Transverse colon (tissue), 4 donors: ENCODE measurements around the gene DUSP14. TPM values are rescaled to one million over a fixed set of nuclear protein-coding genes. Genes with fewer than 3 reads are reported as not detected.

ENCODE experiments used
- DNase-seq: peaks from one replicate; pipeline ENCODE4 v3.0.0-alpha.2; 2019
- H3K27ac ChIP-seq, 4 donors: fragments of 200-600 bp; sonication (generic); 2 replicates each; pipeline ENCODE4 v1.5.1; 2016 to 2018; ENCODE audit warnings: inconsistent platforms in 4 of 4
- H3K27me3 ChIP-seq: fragments of 200-600 bp; sonication (generic); 2 replicates; pipeline ENCODE4 v1.5.1; 2017; ENCODE audit warnings: inconsistent platforms
- H3K36me3 ChIP-seq, 4 donors: fragments of 200-600 bp; sonication (generic); 2 replicates each; pipeline ENCODE4 v1.5.1; 2017 to 2019; ENCODE audit warnings: inconsistent platforms in 4 of 4
- H3K4me1 ChIP-seq, 4 donors: fragments of 200-600 bp; sonication (generic); 2 replicates each; pipeline ENCODE4 v1.5.1; 2017 to 2020; ENCODE audit warnings: inconsistent platforms in 4 of 4
- H3K4me3 ChIP-seq, 4 donors: fragments of 200-600 bp; sonication (generic); 1 replicate in 1 of 4; 2 replicates in 3 of 4; pipeline versions ENCODE4 v1.5.1 to v1.6.1; 2017 to 2019; ENCODE audit warnings: inconsistent platforms in 4 of 4
- H3K9me3 ChIP-seq, 2 donors: fragments of 200-600 bp; sonication (generic); 2 replicates each; pipeline ENCODE4 v1.5.1; 2017 to 2019; ENCODE audit warnings: inconsistent platforms in 2 of 2
- CTCF ChIP-seq, 5 experiments: fragments of 200-600 bp in 3 of 5; fragments of 450-650 bp in 2 of 5; sonication (generic) in 3 of 5; IDR thresholded peaks; 1 replicate in 2 of 5; 2 replicates in 3 of 5; pipeline ENCODE4 v1.5.1; 2016 to 2017; ENCODE audit warnings: antibody characterized with exemption in 5 of 5, inconsistent platforms in 3 of 5, mild to moderate bottlenecking in 2 of 5, moderate library complexity in 1 of 5
- EP300 ChIP-seq: sonication (generic); formaldehyde crosslinking; IDR thresholded peaks from one replicate; pipeline ENCODE4 v1.6.1; 2017; ENCODE audit warnings: antibody characterized with exemption, low read depth
- POLR2A ChIP-seq: fragments of 450-650 bp; IDR thresholded peaks from one replicate; pipeline ENCODE4 v1.6.1; 2016; ENCODE audit warnings: antibody characterized with exemption, mild to moderate bottlenecking, moderate library complexity
- POLR2AphosphoS5 ChIP-seq, 3 donors: sonication (generic); formaldehyde crosslinking; IDR thresholded peaks; one replicate each; pipeline ENCODE4 v1.6.1; 2016; ENCODE audit warnings: antibody characterized with exemption in 3 of 3
- WGBS, 2 donors: methylation state at CpG; one replicate each; pipeline ENCODE4 v1.1.5; 2018; ENCODE audit warnings: low coverage in 1 of 2; 5-methylcytosine and 5-hydroxymethylcytosine counted together
- in situ Hi-C, 4 donors: fragments of 200-750 bp; cut with MboI; loops; one replicate each; pipeline versions ENCODE4 v1.15.0 to v1.15.1; 2017; ENCODE audit warnings: low sequenced_read_pairs in 3 of 4, low pct_ligation_motif_present in 1 of 4, low pct_unique_long_range_greater_than_20kb in 1 of 4
- intact Hi-C: fragments of 100-400 bp; cut with DNase I; formaldehyde crosslinking; loops from one replicate; pipeline ENCODE4 v1.15.1; 2023; ENCODE audit warnings: low total_unique reads
- total RNA-seq, 4 donors: library from RNA; depleted of rRNA; stranded (reverse); fragments of >200 nt; gene quantifications; one replicate each; pipeline ENCODE4 v1.1.0, GENCODE V29; 2016

The DUSP14 gene
- total RNA-seq, 4 donors from 2014 or later: 1.6 to 3.8 (median 2.8) TPM

DNA sequence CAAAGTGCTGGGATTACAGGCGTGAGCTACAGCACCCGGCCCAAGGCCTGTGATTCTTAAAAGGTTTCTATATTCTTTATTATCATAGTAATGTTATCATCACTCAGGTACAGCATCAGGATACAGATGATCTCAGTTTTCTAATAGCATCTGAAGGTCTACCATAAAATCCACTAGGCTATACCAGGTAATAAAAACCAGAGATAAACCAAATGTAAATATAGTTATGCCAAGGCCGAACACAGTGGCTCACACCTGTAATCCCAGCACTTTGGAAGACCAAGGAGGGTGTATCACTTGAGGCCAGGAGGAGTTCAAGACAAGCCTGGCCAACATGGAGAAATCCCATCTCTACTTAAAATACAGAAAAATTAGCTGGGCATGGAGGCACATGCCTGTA lies 65.7 kb downstream of the DUSP14 start:
- in situ Hi-C loops: no loop called here
- H3K9me3 ChIP-seq: no peaks in the 10 kb centered on the region
- H3K27me3 ChIP-seq: no peaks in the 10 kb centered on the region
- no peaks in the 10 kb centered on the region for H3K4me1 ChIP-seq
- H3K27ac ChIP-seq: no peak overlapping the region
- no peak overlapping the region for H3K4me3 ChIP-seq
- 56 to 74% methylated on average over 3 of the region's 3 CpGs for WGBS, 2 donors
- H3K36me3 ChIP-seq: peaks cover 0 to 35% (median 11%) of the 10 kb centered on the region in 4 donors
- TF ChIP-seq EP300: no peak
- TF ChIP-seq CTCF (IDR thresholded peaks at IDR 0.05): no peak
- no peak for TF ChIP-seq POLR2A
- TF ChIP-seq POLR2AphosphoS5 (IDR thresholded peaks at IDR 0.05): no peak
- intact Hi-C loops: no loop called here
- no peak for DNase-seq

- Histone ChIP-seq H3K36me3 (peaks cover 0 to 53% (median 19%) of the 10 kb centered on the region in 4 donors), H3K9me3 (no peaks in the 10 kb centered on the region), H3K4me3 (no peak overlapping the region), H3K27ac (no peak overlapping the region), H3K4me1 (no peaks in the 10 kb centered on the region), H3K27me3 (no peaks in the 10 kb centered on the region)
- intact Hi-C loops (no loop called here), in situ Hi-C loops (no loop called here)
- TF ChIP-seq POLR2A (no peak), POLR2AphosphoS5 (IDR thresholded peaks at IDR 0.05) (no peak), EP300 (no peak), CTCF (IDR thresholded peaks at IDR 0.05) (no peak)
- whole genome bisulfite sequencing, 2 donors: 90 to 96% methylated on average over 2 of the region's 2 CpGs
- DNase-seq: no peak
Observed at GRCh38 chr17:37557482-37557881, 67.8 kb downstream of the DUSP14 start.

- H3K4me1 ChIP-seq: no peaks in the 10 kb centered on the region
- no peaks in the 10 kb centered on the region for H3K9me3 ChIP-seq
- no peak overlapping the region for H3K27ac ChIP-seq
- no peak overlapping the region for H3K4me3 ChIP-seq
- 88 to 96% methylated on average over 2 of the region's 2 CpGs for WGBS, 2 donors
- peaks cover 0 to 54% (median 17%) of the 10 kb centered on the region in 4 donors for H3K36me3 ChIP-seq
- in situ Hi-C loops (no loop called here), intact Hi-C loops (no loop called here)
- no peak for DNase-seq
- no peaks in the 10 kb centered on the region for H3K27me3 ChIP-seq
- TF ChIP-seq POLR2AphosphoS5 (IDR thresholded peaks at IDR 0.05) (no peak), EP300 (no peak), POLR2A (no peak), CTCF (IDR thresholded peaks at IDR 0.05) (no peak)
Observed at GRCh38 chr17:37558299-37558698, 68.6 kb downstream of the DUSP14 start.

GRCh38 chr17:37562016-37562745 lies 72.5 kb downstream of the DUSP14 start:
- TF ChIP-seq CTCF (IDR thresholded peaks at IDR 0.05): no peak
- TF ChIP-seq POLR2A: no peak
- TF ChIP-seq EP300: no peak
- TF ChIP-seq POLR2AphosphoS5 (IDR thresholded peaks at IDR 0.05): no peak
- Histone ChIP-seq H3K4me1 (no peaks in the 10 kb centered on the region), H3K27ac (no peak overlapping the region), H3K36me3 (peaks cover 0 to 73% (median 25%) of the 10 kb centered on the region in 4 donors), H3K9me3 (no peaks in the 10 kb centered on the region), H3K4me3 (no peak overlapping the region), H3K27me3 (no peaks in the 10 kb centered on the region)
- no peak for DNase-seq
- WGBS, 2 donors: 90 to 96% methylated on average over 5 of the region's 5 CpGs
- in situ Hi-C loops (no loop called here), intact Hi-C loops (no loop called here)

Other genes starting within 250 kb of the DUSP14 start
- not detected for gene C17orf78, start 113.9 kb upstream of the DUSP14 start, total RNA-seq
- 100 to 1,000 TPM in 1 of 4 donors, 10 to 100 TPM in 3; 21.7 to 173 (median 23.9) TPM for gene ACACA, start 83.1 kb upstream of the DUSP14 start, total RNA-seq
- gene TADA2A, start 83.0 kb upstream of the DUSP14 start, total RNA-seq: 10 to 100 TPM in 2 of 4 donors, 1 to 10 TPM in 2; 8.3 to 26.6 (median 12.4) TPM
- 100 to 1,000 TPM in 1 of 4 donors, 10 to 100 TPM in 3; 30.2 to 151 (median 56.7) TPM for gene SYNRG, start 119.5 kb downstream of the DUSP14 start, total RNA-seq
- 10 to 100 TPM in 3 of 4 donors, 1 to 10 TPM in 1; 4.9 to 30.4 (median 19.9) TPM for gene DDX52, start 153.6 kb downstream of the DUSP14 start, total RNA-seq